Right lobe of liver (tissue), 6 donors: ENCODE results near the gene ZNF282. TPM values are rescaled to one million over a fixed set of nuclear protein-coding genes. Genes with fewer than 3 reads are reported as not detected.
"Not testable (repeated sequence)": the region's sequence is repeated elsewhere in the genome, so short reads cannot be mapped to it uniquely, and the experiment has no call there.

ENCODE experiments used
- ATAC-seq, 4 donors: fragments of 200-7000 bp; cut with Tn5 transposase; one replicate each; pipeline ENCODE4 v1.9.1; 2020; ENCODE audit warnings: mild to moderate bottlenecking in 4 of 4, moderate library complexity in 4 of 4
- DNase-seq, 3 donors: peaks; one replicate each; pipeline ENCODE4 v3.0.0-alpha.2; 2020
- H3K27ac ChIP-seq, 3 donors: fragments of 200-600 bp; one replicate each; pipeline ENCODE4 v1.8.0; 2022
- H3K27me3 ChIP-seq, 2 donors: fragments of 200-600 bp; one replicate each; pipeline ENCODE4 v1.8.0; 2022
- H3K36me3 ChIP-seq, 4 donors: fragments of 200-600 bp; sonication (generic) in 1 of 4; one replicate each; pipeline versions ENCODE4 v1.5.1 to v1.8.0; 2017 to 2022; ENCODE audit warnings: control low read depth in 1 of 4
- H3K4me1 ChIP-seq, 4 donors: fragments of 200-600 bp; sonication (generic) in 1 of 4; one replicate each; pipeline versions ENCODE4 v1.5.1 to v1.8.0; 2017 to 2022; ENCODE audit warnings: control low read depth in 1 of 4
- H3K4me3 ChIP-seq, 3 donors: fragments of 200-600 bp; one replicate each; pipeline ENCODE4 v1.8.0; 2022
- H3K9me3 ChIP-seq, 4 donors: fragments of 200-600 bp; sonication (generic) in 1 of 4; one replicate each; pipeline versions ENCODE4 v1.5.1 to v1.8.0; 2017 to 2022; ENCODE audit warnings: control low read depth in 1 of 4
- CTCF ChIP-seq, 4 donors: fragments of 200-600 bp in 3 of 4; fragments of 450-650 bp in 1 of 4; IDR thresholded peaks; one replicate each; pipeline versions ENCODE4 v1.5.1 to v1.8.0; 2016 to 2022; ENCODE audit warnings: antibody characterized with exemption in 4 of 4, mild to moderate bottlenecking in 2 of 4
- POLR2A ChIP-seq: fragments of 450-650 bp; IDR thresholded peaks from one replicate; pipeline ENCODE4 v1.6.1; 2017; ENCODE audit warnings: antibody characterized with exemption, mild to moderate bottlenecking
- WGBS: methylation state at CpG from one replicate; pipeline ENCODE4 v1.1.6; 2018; ENCODE audit warnings: low coverage, low lambda C conversion rate; ENCODE audit not compliant: insufficient coverage; ENCODE audit errors: missing lambda C conversion rate; 5-methylcytosine and 5-hydroxymethylcytosine counted together
- intact Hi-C, 2 donors: fragments of 100-400 bp; cut with DNase I; formaldehyde crosslinking; loops; one replicate each; pipeline versions ENCODE4 v1.11.2 to v1.14.1; 2022
- total RNA-seq, 6 experiments: library from RNA; depleted of rRNA in 2 of 6; stranded (reverse); fragments of >200 nt in 2 of 6; fragmentation: NEBNext Ultra II Directional in 3 of 6; extraction: Animal tissue kit (Norgen Biotek cat#: 25700) in 3 of 6; gene quantifications; one replicate each; pipeline versions ENCODE4 v1.1.0 to v1.2.4, GENCODE V29; 2016 to 2023
- donor health status: DM: no; HTN: yes; CAD: no.
- donor health status: DM: no; HTN: no; CAD: no.
- donor health status: DM: no; HTN: no; CAD: no.
- donor health status: DM: no; HTN: yes; CAD: no.
- donor health status: DM: no; HTN: yes; CAD: no.

Gene ZNF282
- total RNA-seq, 6 experiments from 2014 or later: 7.1 to 13.2 (median 10.0) TPM

GRCh38 chr7:149226840-149227494, 31.6 kb downstream of the ZNF282 start:
- ATAC-seq (peak in 3 of 4 donors; percentile 42 to 53 (median 50)), DNase-seq (no peak)
- Histone ChIP-seq H3K4me1 (no peaks in the 10 kb centered on the region), H3K27me3 (no peaks in the 10 kb centered on the region), H3K4me3 (no peak overlapping the region), H3K27ac (no peak overlapping the region), H3K36me3 (peaks cover 0 to 18% (median 5%) of the 10 kb centered on the region in 4 donors), H3K9me3 (no peaks in the 10 kb centered on the region)
- intact Hi-C loops: no loop called here
- TF ChIP-seq POLR2A (no peak), CTCF (IDR thresholded peaks at IDR 0.05) (no peak)
- WGBS: 24% methylated on average over 3 of the region's 6 CpGs

GRCh38 chr7:149228831-149229471, 33.6 kb downstream of the ZNF282 start:
- Histone ChIP-seq H3K36me3 (peaks cover 0 to 14% (median 5%) of the 10 kb centered on the region in 4 donors), H3K27me3 (no peaks in the 10 kb centered on the region), H3K4me3 (no peak overlapping the region), H3K4me1 (no peaks in the 10 kb centered on the region), H3K9me3 (no peaks in the 10 kb centered on the region), H3K27ac (no peak overlapping the region)
- ATAC-seq (peak in 1 of 4 donors; percentile 8), DNase-seq (no peak)
- TF ChIP-seq CTCF (IDR thresholded peaks at IDR 0.05) (no peak), POLR2A (no peak)
- intact Hi-C loops: no loop called here
- 37% methylated on average over 5 of the region's 7 CpGs for WGBS

GRCh38 chr7:149229526-149229925, 34.2 kb downstream of the ZNF282 start:
- Histone ChIP-seq H3K27me3 (no peaks in the 10 kb centered on the region), H3K4me1 (no peaks in the 10 kb centered on the region), H3K9me3 (no peaks in the 10 kb centered on the region), H3K27ac (no peak overlapping the region), H3K36me3 (peaks cover 0 to 9% (median 2%) of the 10 kb centered on the region in 4 donors), H3K4me3 (no peak overlapping the region)
- no peak for TF ChIP-seq POLR2A
- no peak for TF ChIP-seq CTCF (IDR thresholded peaks at IDR 0.05)
- intact Hi-C loops: no loop called here
- ATAC-seq (peak in 1 of 4 donors; percentile 10), DNase-seq (no peak)
- 47% methylated on average over 6 of the region's 6 CpGs for whole genome bisulfite sequencing

- H3K9me3 ChIP-seq: no peaks in the 10 kb centered on the region
- TF ChIP-seq POLR2A (no peak), CTCF (IDR thresholded peaks at IDR 0.05) (no peak)
- no peaks in the 10 kb centered on the region for H3K4me1 ChIP-seq
- H3K27me3 ChIP-seq: no peaks in the 10 kb centered on the region
- DNase-seq (no peak), ATAC-seq (no peak)
- intact Hi-C loops: no loop called here
- WGBS: 44% methylated on average over 2 of the region's 2 CpGs
- no peak overlapping the region for H3K27ac ChIP-seq
- H3K4me3 ChIP-seq: no peak overlapping the region
- H3K36me3 ChIP-seq: no peaks in the 10 kb centered on the region
Measured at GRCh38 chr7:149232362-149232761, 37.0 kb downstream of the ZNF282 start.

GRCh38 chr7:149233655-149234204, 38.4 kb downstream of the ZNF282 start:
- H3K4me3 ChIP-seq, H3K9me3 ChIP-seq, H3K27me3 ChIP-seq, H3K4me1 ChIP-seq, H3K27ac ChIP-seq, ATAC-seq, intact Hi-C loops, H3K36me3 ChIP-seq, DNase-seq: not testable (repeated sequence)
- WGBS: 79% methylated on average over 5 of the region's 7 CpGs
